Measurements from ENCODE around the gene UMAD1. TPM values are rescaled to one million over a fixed set of nuclear protein-coding genes. Genes with fewer than 3 reads are reported as not detected.
A peak's percentile ranks its signal among the peaks of the same experiment; 100 is the strongest.

The UMAD1 gene
- total RNA-seq, 6 experiments from 2014 or later, result 7.6 to 15.3 (median 9.5) TPM

DNA sequence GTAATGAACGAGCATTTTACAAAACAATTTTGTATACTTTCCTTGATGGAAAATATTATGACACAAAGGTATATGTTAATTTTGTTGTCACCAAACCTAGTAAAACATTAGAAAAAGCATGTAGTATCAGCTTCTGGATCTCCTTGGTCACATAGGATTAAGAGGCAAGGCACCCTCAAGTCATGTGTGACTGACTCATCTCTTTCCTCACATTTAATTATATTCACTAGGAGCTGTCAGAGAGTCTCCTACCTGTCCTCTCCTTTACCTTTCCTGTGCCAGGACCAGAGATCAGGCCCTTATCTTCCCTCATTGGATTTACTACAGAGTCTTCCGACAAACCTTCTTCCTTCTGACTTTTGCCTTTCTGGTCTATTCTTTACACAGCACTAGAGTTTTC lies 189.1 kb downstream of the UMAD1 start:
- H3K36me3 ChIP-seq, result no peaks in the 10 kb centered on the region
- DNase-seq (no peak), ATAC-seq (peak; percentile 20 to 55 (median 36))
- H3K4me3 ChIP-seq, result no peak overlapping the region
- H3K4me1 ChIP-seq, result peaks cover 0 to 10% (median 0%) of the 10 kb centered on the region in 4 donors
- WGBS (ENCODE audit: insufficient coverage, low coverage, low lambda C conversion rate, missing lambda C conversion rate), result 90% methylated on average over 2 of the region's 2 CpGs
- H3K9me3 ChIP-seq, result no peaks in the 10 kb centered on the region
- no peaks in the 10 kb centered on the region for H3K27me3 ChIP-seq
- intact Hi-C loops (cut with DNase I), result no loop called here
- H3K27ac ChIP-seq, result peak overlapping the region in 2 of 3 donors; percentile 42 to 61
- TF ChIP-seq, protein P1, sequence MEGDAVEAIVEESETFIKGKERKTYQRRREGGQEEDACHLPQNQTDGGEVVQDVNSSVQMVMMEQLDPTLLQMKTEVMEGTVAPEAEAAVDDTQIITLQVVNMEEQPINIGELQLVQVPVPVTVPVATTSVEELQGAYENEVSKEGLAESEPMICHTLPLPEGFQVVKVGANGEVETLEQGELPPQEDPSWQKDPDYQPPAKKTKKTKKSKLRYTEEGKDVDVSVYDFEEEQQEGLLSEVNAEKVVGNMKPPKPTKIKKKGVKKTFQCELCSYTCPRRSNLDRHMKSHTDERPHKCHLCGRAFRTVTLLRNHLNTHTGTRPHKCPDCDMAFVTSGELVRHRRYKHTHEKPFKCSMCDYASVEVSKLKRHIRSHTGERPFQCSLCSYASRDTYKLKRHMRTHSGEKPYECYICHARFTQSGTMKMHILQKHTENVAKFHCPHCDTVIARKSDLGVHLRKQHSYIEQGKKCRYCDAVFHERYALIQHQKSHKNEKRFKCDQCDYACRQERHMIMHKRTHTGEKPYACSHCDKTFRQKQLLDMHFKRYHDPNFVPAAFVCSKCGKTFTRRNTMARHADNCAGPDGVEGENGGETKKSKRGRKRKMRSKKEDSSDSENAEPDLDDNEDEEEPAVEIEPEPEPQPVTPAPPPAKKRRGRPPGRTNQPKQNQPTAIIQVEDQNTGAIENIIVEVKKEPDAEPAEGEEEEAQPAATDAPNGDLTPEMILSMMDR (IDR thresholded peaks at IDR 0.05), result no peak
- TF ChIP-seq POLR2A (IDR thresholded peaks at IDR 0.05), result no peak

DNA sequence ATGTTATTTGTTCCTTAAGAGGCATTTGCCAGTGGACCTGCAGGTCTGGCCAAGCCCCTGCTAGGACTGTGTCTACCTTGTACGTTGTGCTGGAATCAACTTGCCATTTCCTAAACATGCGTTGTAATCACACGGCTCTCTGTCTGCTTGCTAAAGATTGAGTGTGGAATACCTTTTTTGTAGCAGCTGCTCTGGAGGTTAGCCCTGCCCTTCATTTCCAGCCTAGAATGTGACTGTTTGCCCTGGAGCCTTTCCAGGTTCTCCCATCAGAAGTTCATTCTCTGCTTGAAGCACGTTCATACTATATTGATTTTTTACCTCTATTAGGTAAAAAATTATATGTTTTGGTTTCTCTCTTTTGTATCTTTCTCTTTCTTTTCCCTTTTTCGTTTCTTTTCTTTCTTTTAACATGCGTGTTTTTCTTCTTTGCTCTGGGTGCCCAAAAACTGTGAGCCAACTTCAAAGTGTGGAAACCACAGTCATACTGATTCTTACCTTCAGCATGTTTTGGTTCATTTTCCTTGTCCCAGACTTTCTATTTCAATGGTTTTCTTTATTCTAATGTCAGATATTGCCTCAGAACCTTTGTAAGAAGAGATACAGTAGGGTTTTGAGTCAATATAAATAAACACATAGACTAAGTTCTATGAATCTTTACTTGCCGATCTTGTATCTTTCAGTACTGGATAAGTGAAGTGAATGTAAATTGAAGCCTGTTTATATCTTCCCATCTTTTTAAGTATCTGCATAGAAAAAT lies 189.7 kb downstream of the UMAD1 start:
- no peaks in the 10 kb centered on the region for H3K9me3 ChIP-seq
- DNase-seq, result peak in 2 of 3 donors; percentile 45 to 84
- H3K4me3 ChIP-seq, result peak overlapping the region in 1 of 3 donors; percentile 2
- TF ChIP-seq, protein P1 (IDR thresholded peaks at IDR 0.05), result no peak
- no peak for TF ChIP-seq POLR2A (IDR thresholded peaks at IDR 0.05)
- intact Hi-C loops (cut with DNase I), result no loop called here
- WGBS (ENCODE audit: insufficient coverage, low coverage, low lambda C conversion rate, missing lambda C conversion rate), result 37% methylated on average over 6 of the region's 7 CpGs
- no peaks in the 10 kb centered on the region for H3K27me3 ChIP-seq
- H3K4me1 ChIP-seq, result peaks cover 0 to 10% (median 0%) of the 10 kb centered on the region in 4 donors
- peak; percentile 94 to 96 (median 96) for ATAC-seq
- H3K36me3 ChIP-seq, result no peaks in the 10 kb centered on the region
- peak overlapping the region in 2 of 3 donors; percentile 42 to 61 for H3K27ac ChIP-seq

DNA sequence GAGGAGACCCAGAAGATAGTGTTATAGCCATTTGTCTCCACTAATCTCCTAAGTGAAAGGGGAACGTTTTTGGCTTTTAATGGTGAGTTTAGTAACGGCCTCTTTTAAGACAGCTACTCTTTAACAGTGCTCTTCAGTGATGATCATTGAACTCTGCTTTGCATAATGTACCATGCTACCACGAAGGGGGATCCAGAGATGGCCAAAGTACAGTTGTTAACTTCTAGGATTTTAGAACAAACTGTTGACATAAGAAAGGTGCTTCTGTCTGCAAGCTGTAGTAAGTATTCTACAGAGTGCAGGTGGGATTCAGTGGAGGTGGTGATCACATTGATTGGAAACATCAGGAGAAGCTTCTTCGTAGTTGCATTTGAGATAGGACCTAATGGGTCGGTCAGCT lies 192.0 kb downstream of the UMAD1 start:
- Histone ChIP-seq H3K36me3 (no peaks in the 10 kb centered on the region), H3K27me3 (no peaks in the 10 kb centered on the region), H3K27ac (no peak overlapping the region), H3K4me3 (no peak overlapping the region), H3K4me1 (peaks cover 0 to 10% (median 0%) of the 10 kb centered on the region in 4 donors), H3K9me3 (no peaks in the 10 kb centered on the region)
- ATAC-seq, result no peak
- 63% methylated on average over 5 of the region's 5 CpGs for WGBS (ENCODE audit: insufficient coverage, low coverage, low lambda C conversion rate, missing lambda C conversion rate)
- DNase-seq, result no peak
- TF ChIP-seq POLR2A (IDR thresholded peaks at IDR 0.05), result no peak
- TF ChIP-seq, protein P1 (IDR thresholded peaks at IDR 0.05), result no peak
- intact Hi-C loops (cut with DNase I), result no loop called here

DNA sequence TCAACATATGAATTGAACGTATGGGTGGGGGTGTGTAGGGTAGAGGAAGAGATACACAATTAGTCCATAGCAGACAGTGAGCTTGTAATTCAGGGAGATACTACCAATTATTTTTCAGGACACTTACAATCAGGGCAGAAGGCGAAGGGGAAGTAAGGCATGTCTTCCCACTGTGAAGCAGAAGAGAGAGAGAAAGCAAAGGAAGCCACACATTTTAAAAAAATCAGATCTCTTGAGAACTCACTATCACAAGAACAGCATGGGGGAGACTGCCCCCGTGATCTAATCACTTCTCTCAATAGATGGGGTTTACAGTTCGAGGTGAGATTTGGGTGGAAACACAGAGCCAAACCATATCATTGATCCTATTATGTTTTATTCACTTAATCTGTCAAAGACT lies 194.2 kb downstream of the UMAD1 start:
- no peaks in the 10 kb centered on the region for H3K27me3 ChIP-seq
- DNase-seq (no peak), ATAC-seq (no peak)
- no peaks in the 10 kb centered on the region for H3K36me3 ChIP-seq
- peaks cover 0 to 8% (median 0%) of the 10 kb centered on the region in 4 donors for H3K4me1 ChIP-seq
- H3K4me3 ChIP-seq, result no peak overlapping the region
- no peak for TF ChIP-seq POLR2A (IDR thresholded peaks at IDR 0.05)
- TF ChIP-seq, protein P1 (IDR thresholded peaks at IDR 0.05), result no peak
- H3K27ac ChIP-seq, result no peak overlapping the region
- intact Hi-C loops (cut with DNase I), result no loop called here
- 71% methylated on average over 4 of the region's 4 CpGs for WGBS (ENCODE audit: insufficient coverage, low coverage, low lambda C conversion rate, missing lambda C conversion rate)
- H3K9me3 ChIP-seq, result no peaks in the 10 kb centered on the region
